HG02623 (cell line): ENCODE results near the gene KLK1.

Experiments
- ATAC-seq: cut with Tn5 transposase; IDR thresholded peaks from one replicate; pipeline ENCODE4 v1.9.1; 2021; ENCODE audit warnings: moderate library complexity; ENCODE audit not compliant: unreplicated experiment

KLK1 gene

GRCh38 chr19:50836543-50837195 lies 13.1 kb upstream of the KLK1 start:
- no peak for ATAC-seq

GRCh38 chr19:50835785-50836542 lies 12.4 kb upstream of the KLK1 start:
- ATAC-seq = peak; percentile 57

- no peak for ATAC-seq
Observed at GRCh38 chr19:50835103-50835784, 11.7 kb upstream of the KLK1 start.

- no peak for ATAC-seq
Observed at GRCh38 chr19:50833802-50834167, 10.2 kb upstream of the KLK1 start.

- ATAC-seq = no peak
Observed at GRCh38 chr19:50833117-50833801, 9.7 kb upstream of the KLK1 start, which contains the start of gene KLK15. KLK15 (minus strand) TSS chr19:50833574; CDS start chr19:50831492, 2,082 bp downstream.

GRCh38 chr19:50832666-50833065 lies 9.1 kb upstream of the KLK1 start:
- ATAC-seq = no peak

GRCh38 chr19:50831026-50831396 lies 7.4 kb upstream of the KLK1 start:
- ATAC-seq = no peak

- ATAC-seq = no peak
Observed at GRCh38 chr19:50830266-50831025, 6.9 kb upstream of the KLK1 start.

GRCh38 chr19:50829801-50830200 lies 6.2 kb upstream of the KLK1 start:
- ATAC-seq = no peak

GRCh38 chr19:50827476-50827875 lies 3.9 kb upstream of the KLK1 start:
- no peak for ATAC-seq

- ATAC-seq = no peak
Observed at GRCh38 chr19:50826492-50827240, 3.1 kb upstream of the KLK1 start.

- no peak for ATAC-seq
Observed at GRCh38 chr19:50822661-50823208, 852 bp downstream of the KLK1 start.

GRCh38 chr19:50821622-50822021 lies 2.0 kb downstream of the KLK1 start:
- ATAC-seq = no peak

GRCh38 chr19:50821248-50821612 lies 2.4 kb downstream of the KLK1 start:
- no peak for ATAC-seq

- ATAC-seq = no peak
Observed at GRCh38 chr19:50820549-50821247, 2.9 kb downstream of the KLK1 start.

- ATAC-seq = no peak
Observed at GRCh38 chr19:50820086-50820485, 3.5 kb downstream of the KLK1 start.

GRCh38 chr19:50819636-50820035 lies 4.0 kb downstream of the KLK1 start:
- ATAC-seq = no peak

GRCh38 chr19:50818859-50819472 lies 4.6 kb downstream of the KLK1 start:
- no peak for ATAC-seq
